ENCODE results near the gene COQ9.

Gene COQ9

DNA sequence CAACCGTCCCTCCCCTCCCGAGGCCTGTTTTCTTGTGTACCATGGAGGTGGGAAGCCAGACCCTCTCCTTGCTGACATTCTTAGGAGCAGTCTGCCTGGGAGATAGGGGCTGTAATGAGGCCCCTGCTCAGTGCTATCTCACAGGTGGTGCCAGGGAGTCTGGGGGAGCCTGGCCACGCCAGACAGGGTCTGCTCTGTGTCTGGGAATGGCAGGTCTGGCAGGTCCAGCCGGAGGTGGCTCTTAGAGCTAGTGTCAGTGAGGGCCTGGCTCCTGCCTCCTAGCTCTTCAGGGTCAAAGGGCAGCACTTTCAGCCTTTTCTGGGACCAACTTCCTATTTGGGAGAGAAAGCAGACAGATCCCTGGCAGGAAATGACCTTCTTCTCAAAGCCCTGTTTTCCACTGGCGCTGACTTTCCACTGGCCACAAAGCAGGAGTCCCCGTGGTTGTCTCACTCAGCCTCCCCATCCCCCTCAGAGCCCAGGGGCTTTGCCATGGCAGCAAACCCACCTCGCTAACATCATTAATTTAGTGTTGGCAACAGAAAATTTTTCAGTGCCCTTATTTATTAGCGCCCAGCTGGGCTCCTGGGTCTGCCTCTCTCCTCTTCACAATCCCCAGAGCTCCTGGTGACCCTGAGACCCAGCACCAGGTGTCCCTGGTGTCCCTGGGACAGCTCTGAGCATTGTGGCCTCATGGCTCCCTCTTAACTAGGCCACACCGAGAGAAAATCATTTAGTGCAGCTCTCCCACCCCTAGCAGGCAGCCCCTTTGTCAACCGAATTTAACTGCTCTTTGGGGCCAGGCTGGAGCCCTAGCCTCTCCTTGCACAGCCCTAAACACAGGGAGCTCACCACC is 63.0 kb downstream of the COQ9 start:
- DNase-seq (ENCODE audit: low read depth in 1 of 2, low spot score in 1 of 2), result no peak
- Histone ChIP-seq H3K4me3 (replicated peaks; ENCODE audit: insufficient read depth, low read length) (no peak overlapping the region), H3K27me3 (ENCODE audit: insufficient read depth, poor library complexity, severe bottlenecking) (no peaks in the 10 kb centered on the region), H3K27ac (replicated peaks) (no peak overlapping the region)
- TF ChIP-seq SPI1 (IDR thresholded peaks at IDR 0.05; ENCODE audit: borderline replicate concordance, low read depth) (no peak), GABPA (IDR thresholded peaks at IDR 0.05; ENCODE audit: low read depth) (no peak), CTCF (IDR thresholded peaks at IDR 0.05; ENCODE audit: insufficient read depth, low read length) (no peak), POLR2AphosphoS5 (IDR thresholded peaks at IDR 0.05; ENCODE audit: low read depth) (no peak)
- TF ChIP-seq, protein P1, sequence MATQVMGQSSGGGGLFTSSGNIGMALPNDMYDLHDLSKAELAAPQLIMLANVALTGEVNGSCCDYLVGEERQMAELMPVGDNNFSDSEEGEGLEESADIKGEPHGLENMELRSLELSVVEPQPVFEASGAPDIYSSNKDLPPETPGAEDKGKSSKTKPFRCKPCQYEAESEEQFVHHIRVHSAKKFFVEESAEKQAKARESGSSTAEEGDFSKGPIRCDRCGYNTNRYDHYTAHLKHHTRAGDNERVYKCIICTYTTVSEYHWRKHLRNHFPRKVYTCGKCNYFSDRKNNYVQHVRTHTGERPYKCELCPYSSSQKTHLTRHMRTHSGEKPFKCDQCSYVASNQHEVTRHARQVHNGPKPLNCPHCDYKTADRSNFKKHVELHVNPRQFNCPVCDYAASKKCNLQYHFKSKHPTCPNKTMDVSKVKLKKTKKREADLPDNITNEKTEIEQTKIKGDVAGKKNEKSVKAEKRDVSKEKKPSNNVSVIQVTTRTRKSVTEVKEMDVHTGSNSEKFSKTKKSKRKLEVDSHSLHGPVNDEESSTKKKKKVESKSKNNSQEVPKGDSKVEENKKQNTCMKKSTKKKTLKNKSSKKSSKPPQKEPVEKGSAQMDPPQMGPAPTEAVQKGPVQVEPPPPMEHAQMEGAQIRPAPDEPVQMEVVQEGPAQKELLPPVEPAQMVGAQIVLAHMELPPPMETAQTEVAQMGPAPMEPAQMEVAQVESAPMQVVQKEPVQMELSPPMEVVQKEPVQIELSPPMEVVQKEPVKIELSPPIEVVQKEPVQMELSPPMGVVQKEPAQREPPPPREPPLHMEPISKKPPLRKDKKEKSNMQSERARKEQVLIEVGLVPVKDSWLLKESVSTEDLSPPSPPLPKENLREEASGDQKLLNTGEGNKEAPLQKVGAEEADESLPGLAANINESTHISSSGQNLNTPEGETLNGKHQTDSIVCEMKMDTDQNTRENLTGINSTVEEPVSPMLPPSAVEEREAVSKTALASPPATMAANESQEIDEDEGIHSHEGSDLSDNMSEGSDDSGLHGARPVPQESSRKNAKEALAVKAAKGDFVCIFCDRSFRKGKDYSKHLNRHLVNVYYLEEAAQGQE (IDR thresholded peaks at IDR 0.05; ENCODE audit: insufficient replicate concordance, low read depth), result no peak

Measured in HL-60 (cell line).